HCT116 (cell line): ENCODE measurements around the gene EML1. TPM values are rescaled to one million over a fixed set of nuclear protein-coding genes. Genes with fewer than 3 reads are reported as not detected.
A peak's percentile ranks its signal among the peaks of the same experiment; 100 is the strongest.

Experiments
- ATAC-seq: fragments of 200-7000 bp; cut with Tn5 transposase; 2 replicates; pipeline ENCODE4 v1.9.1; 2020; ENCODE audit warnings: mild to moderate bottlenecking, moderate library complexity
- BruUV-seq: library from RNA; stranded (reverse); fragments of 400-500 nt; replicated peaks from 2 replicates; lab custom pipeline; 2021; lab: Mats Ljungman, UMichigan
- CTCF ChIA-PET: fragments of 300-600 bp; sonication (Branson Sonifier 250); formaldehyde crosslinking; loops from one replicate; lab custom pipeline; 2021; ENCODE audit warnings: antibody characterized with exemption; lab: Charles Lee
- POLR2A ChIA-PET: fragments of 300-600, 350-600 bp; sonication (Branson Sonifier 250); formaldehyde crosslinking; loops from one replicate; lab custom pipeline; 2021; ENCODE audit warnings: antibody characterized with exemption; lab: Charles Lee
- RAD21 ChIA-PET, 2 experiments: fragments of 300-600 bp; sonication (Branson Sonifier 250); formaldehyde crosslinking; loops; one replicate each; lab custom pipeline; 2023; ENCODE audit warnings: low total read pairs in 2 of 2; ENCODE audit not compliant: uncharacterized antibody in 2 of 2, unreplicated experiment in 2 of 2, low non-redundant PET in 1 of 2; lab: Charles Lee
- DNase-seq: peaks from one replicate; pipeline ENCODE4 v3.0.0-alpha.2; 2010; ENCODE audit warnings: low read depth, low spot score
- H2AFZ ChIP-seq: fragments of 200-600 bp; shearing (Covaris generic), sonication (generic); 2 replicates; pipeline ENCODE4 v1.6.1; 2017; ENCODE audit warnings: low read depth, mixed run types, mixed read lengths, antibody characterized with exemption, low read length; ENCODE audit not compliant: poor library complexity, severe bottlenecking
- H3K27ac ChIP-seq: 2 replicates; pipeline ENCODE4 v1.5.1; 2012; ENCODE audit warnings: low read depth, low read length
- H3K27me3 ChIP-seq: fragments of 200-600 bp; sonication (generic); 2 replicates; pipeline ENCODE4 v1.6.1; 2016; ENCODE audit warnings: mixed run types, low read length, mixed read lengths; ENCODE audit not compliant: insufficient read depth
- H3K36me3 ChIP-seq, 2 experiments: fragments of 200-500 bp in 1 of 2; fragments of 200-600 bp in 1 of 2; sonication (Bioruptor generic) in 1 of 2; sonication (generic) in 1 of 2; 2 replicates each; pipeline versions ENCODE4 v1.5.1 to v1.6.1; 2014 to 2016; ENCODE audit warnings: low read length in 2 of 2, inconsistent platforms in 1 of 2, mixed read lengths in 1 of 2, mixed run types in 1 of 2; ENCODE audit not compliant: insufficient read depth in 2 of 2, control insufficient read depth in 1 of 2
- H3K4me1 ChIP-seq, 2 experiments: fragments of 200-600 bp in 1 of 2; sonication (generic) in 1 of 2; 2 replicates each; pipeline versions ENCODE4 v1.5.1 to v1.6.1; 2012 to 2017; ENCODE audit warnings: low read length in 2 of 2, inconsistent platforms in 1 of 2, mild to moderate bottlenecking in 1 of 2, mixed read lengths in 1 of 2, mixed run types in 1 of 2, moderate library complexity in 1 of 2; ENCODE audit not compliant: insufficient read depth in 2 of 2, control insufficient read depth in 1 of 2
- H3K4me2 ChIP-seq: fragments of 200-600 bp; sonication (generic); 2 replicates; pipeline ENCODE4 v1.6.1; 2017; ENCODE audit warnings: mixed run types, low read length, mixed read lengths
- H3K4me3 ChIP-seq, 2 experiments: fragments of 200-600 bp in 1 of 2; sonication (generic) in 1 of 2; replicated peaks in 1 of 2; 2 replicates each; pipeline ENCODE4 v1.5.1; 2011 to 2016; ENCODE audit warnings: low read length in 2 of 2, control low read depth in 1 of 2, low read depth in 1 of 2, mild to moderate bottlenecking in 1 of 2, mixed read lengths in 1 of 2, mixed run types in 1 of 2
- H3K79me2 ChIP-seq: fragments of 200-600 bp; sonication (generic); 2 replicates; pipeline ENCODE4 v1.6.1; 2017; ENCODE audit warnings: mild to moderate bottlenecking, mixed run types, low read length, moderate library complexity, mixed read lengths; ENCODE audit not compliant: insufficient read depth
- H3K9ac ChIP-seq: fragments of 200-600 bp; sonication (generic); 2 replicates; pipeline ENCODE4 v1.6.1; 2016; ENCODE audit warnings: low read length, mixed read lengths
- H3K9me2 ChIP-seq: fragments of 200-600 bp; sonication (generic), shearing (Covaris generic); 2 replicates; pipeline ENCODE4 v1.6.1; 2017; ENCODE audit warnings: mixed run types, mild to moderate bottlenecking, moderate library complexity; ENCODE audit not compliant: insufficient read depth
- H3K9me3 ChIP-seq, 2 experiments: fragments of 200-500 bp in 1 of 2; fragments of 200-600 bp in 1 of 2; sonication (Bioruptor generic) in 1 of 2; sonication (generic) in 1 of 2; 2 replicates each; pipeline ENCODE4 v1.6.1; 2014 to 2017; ENCODE audit warnings: low read length in 2 of 2, mixed read lengths in 2 of 2, inconsistent platforms in 1 of 2, low read depth in 1 of 2, mild to moderate bottlenecking in 1 of 2, mixed run types in 1 of 2, moderate library complexity in 1 of 2; ENCODE audit not compliant: control insufficient read depth in 1 of 2, insufficient read depth in 1 of 2
- H4K20me1 ChIP-seq: fragments of 200-600 bp; sonication (generic), shearing (Covaris generic); 2 replicates; pipeline ENCODE4 v1.6.1; 2017; ENCODE audit warnings: mixed run types, mild to moderate bottlenecking, moderate library complexity; ENCODE audit not compliant: insufficient read depth
- ATF3 ChIP-seq: IDR thresholded peaks from 2 replicates; pipeline ENCODE4 v1.6.1; 2012
- CBX3 ChIP-seq: IDR thresholded peaks from 2 replicates; pipeline ENCODE4 v1.6.1; 2012; ENCODE audit warnings: low read depth
- CEBPB ChIP-seq: IDR thresholded peaks from 2 replicates; pipeline ENCODE4 v1.6.1; 2012; ENCODE audit warnings: low read depth
- CTCF ChIP-seq, 3 experiments: fragments of 200-600 bp in 1 of 3; sonication (generic) in 1 of 3; IDR thresholded peaks in 2 of 3; conservative IDR thresholded peaks in 1 of 3; 2 replicates each; pipeline ENCODE4 v1.5.1; 2012 to 2017; ENCODE audit warnings: low read depth in 2 of 3, low read length in 2 of 3, antibody characterized with exemption in 1 of 3, borderline replicate concordance in 1 of 3, control low read depth in 1 of 3, mild to moderate bottlenecking in 1 of 3, mixed read lengths in 1 of 3, mixed run types in 1 of 3, moderate library complexity in 1 of 3; ENCODE audit not compliant: insufficient read depth in 1 of 3
- ELF1 ChIP-seq: IDR thresholded peaks from 2 replicates; pipeline ENCODE4 v1.6.1; 2012; ENCODE audit warnings: low read depth, borderline replicate concordance
- EZH2 ChIP-seq: fragments of 200-600 bp; sonication (generic); IDR thresholded peaks from 2 replicates; pipeline ENCODE4 v1.6.1; 2017; ENCODE audit warnings: antibody characterized with exemption, mixed run types
- EZH2phosphoT487 ChIP-seq: fragments of 200-600 bp; IDR thresholded peaks from 2 replicates; pipeline ENCODE4 v1.6.1; 2018; ENCODE audit warnings: antibody characterized with exemption, borderline replicate concordance
- FOSL1 ChIP-seq: IDR thresholded peaks from 2 replicates; pipeline ENCODE4 v1.6.1; 2012; ENCODE audit warnings: low read depth
- JUND ChIP-seq: IDR thresholded peaks from 2 replicates; pipeline ENCODE4 v1.6.1; 2012
- MAX ChIP-seq: IDR thresholded peaks from 2 replicates; pipeline ENCODE4 v1.6.1; 2012
- POLR2A ChIP-seq: IDR thresholded peaks from 2 replicates; pipeline ENCODE4 v1.7.0; 2011; ENCODE audit warnings: borderline replicate concordance; ENCODE audit not compliant: insufficient read depth, insufficient read length; ENCODE audit errors: extremely low read depth
- POLR2AphosphoS5 ChIP-seq: IDR thresholded peaks from 2 replicates; pipeline ENCODE4 v1.6.1; 2011; ENCODE audit warnings: mild to moderate bottlenecking, low read depth, low read length, moderate library complexity
- RAD21 ChIP-seq: IDR thresholded peaks from 2 replicates; pipeline ENCODE4 v1.6.1; 2012; ENCODE audit warnings: low read depth, mild to moderate bottlenecking
- REST ChIP-seq: IDR thresholded peaks from 2 replicates; pipeline ENCODE4 v1.6.1; 2012; ENCODE audit warnings: low read depth
- SIN3A ChIP-seq: IDR thresholded peaks from 2 replicates; pipeline ENCODE4 v1.6.1; 2012; ENCODE audit warnings: low read depth
- SP1 ChIP-seq: IDR thresholded peaks from 2 replicates; pipeline ENCODE4 v1.6.1; 2012; ENCODE audit warnings: low read depth
- SRF ChIP-seq: IDR thresholded peaks from 2 replicates; pipeline ENCODE4 v1.6.1; 2012; ENCODE audit warnings: low read depth
- TCF7L2 ChIP-seq: IDR thresholded peaks from 2 replicates; pipeline ENCODE4 v1.7.0; 2011; ENCODE audit warnings: borderline replicate concordance, inconsistent platforms; ENCODE audit not compliant: insufficient read depth, insufficient read length; ENCODE audit errors: extremely low read depth
- YY1 ChIP-seq: IDR thresholded peaks from 2 replicates; pipeline ENCODE4 v1.6.1; 2011; ENCODE audit warnings: low read length, low read depth, moderate library complexity, mild to moderate bottlenecking; ENCODE audit not compliant: insufficient replicate concordance; ENCODE audit errors: extremely low read depth
- ZFX ChIP-seq: fragments of 450-650 bp; IDR thresholded peaks from 2 replicates; pipeline ENCODE4 v1.6.1; 2017
- ZNF274 ChIP-seq: fragments of 200-500 bp; sonication (Bioruptor generic); IDR thresholded peaks from 2 replicates; pipeline ENCODE4 v1.6.1; 2014; ENCODE audit warnings: mild to moderate bottlenecking, low read depth, low read length, inconsistent platforms
- intact Hi-C: fragments of 100-400 bp; cut with micrococcal nuclease; formaldehyde crosslinking; loops from 2 replicates; pipeline ENCODE4 v1.10.0; 2022
- total RNA-seq: library from RNA; stranded (reverse); gene quantifications from one replicate; pipeline ENCODE4 v1.2.1, GENCODE V29; 2021; ENCODE audit not compliant: unreplicated experiment

EML1 gene
- total RNA-seq, 1 experiment from 2014 or later = 7.4 TPM

GRCh38 chr14:99755629-99756603, 37.3 kb upstream of the EML1 start:
- Histone ChIP-seq H4K20me1 (no peaks in the 10 kb centered on the region), H3K4me3 (no peak overlapping the region), H3K9ac (no peak overlapping the region), H3K9me3 (no peaks in the 10 kb centered on the region), H3K9me2 (no peaks in the 10 kb centered on the region), H2AFZ (no peak overlapping the region), H3K79me2 (no peaks in the 10 kb centered on the region), H3K27ac (no peak overlapping the region), H3K4me1 (peaks cover 28 to 68% of the 10 kb centered on the region in 2 experiments), H3K4me2 (peak overlapping the region; percentile 42), H3K36me3 (no peaks in the 10 kb centered on the region), H3K27me3 (no peaks in the 10 kb centered on the region; the same call in 1 of the 2 replicates)
- RAD21 ChIA-PET = no interaction called here
- intact Hi-C loops = loop anchor here (5.0 kb wide), 1 partner anchor 36 kb away; the partner anchor contains the start of gene EML1
- CTCF ChIA-PET = no interaction called here
- DNase-seq = no peak
- POLR2A ChIA-PET = no interaction called here
- ATAC-seq = peak; percentile 82
- no TSS peak for BruUV-seq
- TF ChIP-seq CBX3 = no peak
- TF ChIP-seq SRF = no peak
- no peak for TF ChIP-seq ATF3
- no peak for TF ChIP-seq CTCF (IDR thresholded peaks at IDR 0.05 in 2 of 3, conservative IDR thresholded peaks at IDR 0.05 in 1 of 3; ENCODE audit: borderline replicate concordance in 1 of 3, insufficient read depth in 1 of 3, low read depth in 2 of 3, low read length in 2 of 3)
- TF ChIP-seq ZFX = no peak
- TF ChIP-seq TCF7L2 = no peak
- TF ChIP-seq SP1 = peak; percentile 56; the same call in 1 of the 2 replicates
- no peak for TF ChIP-seq POLR2A
- no peak for TF ChIP-seq REST
- TF ChIP-seq ELF1 = no peak
- TF ChIP-seq CEBPB = no peak
- peak; percentile 90 for TF ChIP-seq FOSL1
- TF ChIP-seq YY1 = peak; percentile 14
- TF ChIP-seq POLR2AphosphoS5 = peak; percentile 44
- peak; percentile 51; the same call in 1 of the 2 replicates for TF ChIP-seq MAX
- no peak for TF ChIP-seq ZNF274
- peak; percentile 86 for TF ChIP-seq JUND
- TF ChIP-seq RAD21 = no peak
- no peak for TF ChIP-seq EZH2
- TF ChIP-seq EZH2phosphoT487 = no peak
- no peak for TF ChIP-seq SIN3A
